SU-DHL-6 (cell line): ENCODE data around the gene HSPB1.

Experiments used
- H2AFZ ChIP-seq: fragments of 200-600 bp; sonication (generic); 2 replicates; pipeline ENCODE4 v1.6.1; 2014; ENCODE audit warnings: low read depth, mild to moderate bottlenecking, moderate library complexity, mixed read lengths, antibody characterized with exemption, low read length; ENCODE audit not compliant: severe bottlenecking
- H3F3A ChIP-seq: fragments of 200-600 bp; shearing (Covaris generic); 2 replicates; pipeline ENCODE4 v1.6.0; 2016; ENCODE audit warnings: antibody characterized with exemption, mild to moderate bottlenecking; ENCODE audit not compliant: insufficient read depth
- H3K27ac ChIP-seq: fragments of 200-600 bp; sonication (generic); 2 replicates; pipeline ENCODE4 v1.5.1; 2016; ENCODE audit warnings: low read depth, mild to moderate bottlenecking, low read length, moderate library complexity, mixed read lengths
- H3K27me3 ChIP-seq: fragments of 200-600 bp; sonication (generic), shearing (Covaris generic); 2 replicates; pipeline ENCODE4 v1.6.0; 2014; ENCODE audit warnings: mild to moderate bottlenecking, low read length
- H3K36me3 ChIP-seq: fragments of 200-600 bp; sonication (generic); 2 replicates; pipeline ENCODE4 v1.6.1; 2014; ENCODE audit warnings: mild to moderate bottlenecking, low read length, mixed read lengths
- H3K4me2 ChIP-seq: fragments of 300-600, 200-600 bp; shearing (Covaris generic), sonication (generic); 2 replicates; pipeline ENCODE4 v1.6.0; 2014; ENCODE audit warnings: low read length, low read depth, mild to moderate bottlenecking; ENCODE audit not compliant: poor library complexity, severe bottlenecking
- H3K4me3 ChIP-seq: fragments of 200-600 bp; sonication (generic); 2 replicates; pipeline ENCODE4 v1.5.1; 2014; ENCODE audit warnings: antibody characterized with exemption, low read length, mild to moderate bottlenecking, mixed read lengths; ENCODE audit not compliant: insufficient read depth, poor library complexity, severe bottlenecking
- H3K79me2 ChIP-seq: fragments of 200-600 bp; sonication (generic); 2 replicates; pipeline ENCODE4 v1.6.1; 2014; ENCODE audit warnings: mild to moderate bottlenecking, low read length, moderate library complexity; ENCODE audit not compliant: insufficient read depth
- H3K9ac ChIP-seq: fragments of 200-600 bp; sonication (generic); 2 replicates; pipeline ENCODE4 v1.7.0; 2014; ENCODE audit warnings: mild to moderate bottlenecking, low read length
- H3K9me2 ChIP-seq: fragments of 200-600 bp; sonication (generic); replicated peaks from 2 replicates; pipeline ENCODE4 v1.6.1; 2014; ENCODE audit warnings: low read length; ENCODE audit not compliant: insufficient read depth
- H3K9me3 ChIP-seq: fragments of 200-600 bp; sonication (generic); 2 replicates; pipeline ENCODE4 v1.6.1; 2014; ENCODE audit warnings: low read length, mixed read lengths; ENCODE audit not compliant: insufficient read depth
- H4K20me1 ChIP-seq: fragments of 200-600 bp; sonication (generic); 2 replicates; pipeline ENCODE4 v1.6.1; 2014; ENCODE audit warnings: low read depth, mild to moderate bottlenecking, antibody characterized with exemption, low read length, moderate library complexity, mixed read lengths
- EZH2phosphoT487 ChIP-seq: fragments of 200-600 bp; sonication (generic), shearing (Covaris generic); conservative IDR thresholded peaks from 2 replicates; pipeline ENCODE4 v1.6.1; 2018; ENCODE audit warnings: mild to moderate bottlenecking, antibody characterized with exemption, low read length, moderate library complexity, mixed read lengths
- TF ChIP-seq, protein P1 (sequence below): fragments of 200-600 bp; sonication (generic); IDR thresholded peaks from one replicate; pipeline ENCODE4 v1.5.1; 2017; ENCODE audit warnings: antibody characterized with exemption, mild to moderate bottlenecking, low read length, moderate library complexity; ENCODE audit not compliant: insufficient read depth, poor library complexity, severe bottlenecking

The HSPB1 gene

DNA sequence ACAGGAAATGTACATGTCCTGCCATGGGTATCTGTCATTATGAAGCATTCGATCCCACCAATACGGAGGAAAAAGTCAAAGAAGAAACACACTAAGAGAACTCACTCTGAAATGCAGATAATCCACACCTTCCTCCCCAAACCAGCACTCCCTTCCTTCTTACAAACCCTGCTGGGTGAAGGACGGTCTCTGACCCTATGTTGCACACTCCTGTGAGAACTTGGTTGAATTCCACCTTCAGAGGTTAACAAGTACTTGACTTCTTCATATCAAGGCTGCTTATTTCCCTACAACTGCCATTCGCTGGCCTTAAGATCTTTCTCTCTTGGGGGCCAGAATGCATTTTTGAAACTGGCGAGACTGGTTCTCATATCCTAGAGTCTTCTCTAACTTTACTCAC, 39.7 kb downstream of the HSPB1 start:
- TF ChIP-seq, protein P1, sequence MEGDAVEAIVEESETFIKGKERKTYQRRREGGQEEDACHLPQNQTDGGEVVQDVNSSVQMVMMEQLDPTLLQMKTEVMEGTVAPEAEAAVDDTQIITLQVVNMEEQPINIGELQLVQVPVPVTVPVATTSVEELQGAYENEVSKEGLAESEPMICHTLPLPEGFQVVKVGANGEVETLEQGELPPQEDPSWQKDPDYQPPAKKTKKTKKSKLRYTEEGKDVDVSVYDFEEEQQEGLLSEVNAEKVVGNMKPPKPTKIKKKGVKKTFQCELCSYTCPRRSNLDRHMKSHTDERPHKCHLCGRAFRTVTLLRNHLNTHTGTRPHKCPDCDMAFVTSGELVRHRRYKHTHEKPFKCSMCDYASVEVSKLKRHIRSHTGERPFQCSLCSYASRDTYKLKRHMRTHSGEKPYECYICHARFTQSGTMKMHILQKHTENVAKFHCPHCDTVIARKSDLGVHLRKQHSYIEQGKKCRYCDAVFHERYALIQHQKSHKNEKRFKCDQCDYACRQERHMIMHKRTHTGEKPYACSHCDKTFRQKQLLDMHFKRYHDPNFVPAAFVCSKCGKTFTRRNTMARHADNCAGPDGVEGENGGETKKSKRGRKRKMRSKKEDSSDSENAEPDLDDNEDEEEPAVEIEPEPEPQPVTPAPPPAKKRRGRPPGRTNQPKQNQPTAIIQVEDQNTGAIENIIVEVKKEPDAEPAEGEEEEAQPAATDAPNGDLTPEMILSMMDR = no peak
- Histone ChIP-seq H3K9ac (no peak overlapping the region), H3K79me2 (peaks cover 98% of the 10 kb centered on the region), H3K9me2 (no peaks in the 10 kb centered on the region), H3K36me3 (peaks cover 25% of the 10 kb centered on the region; the same call in 1 of the 2 replicates), H3K9me3 (no peaks in the 10 kb centered on the region), H3K27ac (no peak overlapping the region), H2AFZ (no peak overlapping the region), H4K20me1 (peaks cover 29% of the 10 kb centered on the region), H3K27me3 (no peaks in the 10 kb centered on the region), H3F3A (0 out of 2 replicates have a peak, but pooled peaks cover 4% of the 10 kb centered on the region), H3K4me2 (no peak overlapping the region), H3K4me3 (no peak overlapping the region)

- H4K20me1 ChIP-seq = peaks cover 26% of the 10 kb centered on the region
- H3F3A ChIP-seq = 0 out of 2 replicates have a peak, but pooled peaks cover 4% of the 10 kb centered on the region
Measured at GRCh38 chr7:76343294-76343930, 40.9 kb downstream of the HSPB1 start.

GRCh38 chr7:76343931-76344321, 41.5 kb downstream of the HSPB1 start:
- TF ChIP-seq, protein P1 = no peak
- no peak for TF ChIP-seq EZH2phosphoT487
- Histone ChIP-seq H3K9me3 (no peaks in the 10 kb centered on the region), H3K27me3 (no peaks in the 10 kb centered on the region), H3K4me3 (no peak overlapping the region), H3K27ac (no peak overlapping the region), H4K20me1 (peaks cover 21% of the 10 kb centered on the region), H3K9ac (no peak overlapping the region), H2AFZ (no peak overlapping the region), H3K36me3 (peaks cover 28% of the 10 kb centered on the region; the same call in 1 of the 2 replicates), H3F3A (0 out of 2 replicates have a peak, but pooled peaks cover 4% of the 10 kb centered on the region), H3K4me2 (no peak overlapping the region), H3K79me2 (peaks cover 98% of the 10 kb centered on the region), H3K9me2 (no peaks in the 10 kb centered on the region)

More at GRCh38 chr7:76343294-76343930, 40.9 kb downstream of the HSPB1 start:
- peaks cover 98% of the 10 kb centered on the region for H3K79me2 ChIP-seq
- H3K27ac ChIP-seq = no peak overlapping the region
- H3K4me3 ChIP-seq = no peak overlapping the region
- no peak overlapping the region for H2AFZ ChIP-seq
- no peak overlapping the region for H3K4me2 ChIP-seq
- H3K9ac ChIP-seq = no peak overlapping the region
- H3K9me2 ChIP-seq = no peaks in the 10 kb centered on the region
- no peak for TF ChIP-seq EZH2phosphoT487
- TF ChIP-seq, protein P1 = no peak
- no peaks in the 10 kb centered on the region for H3K27me3 ChIP-seq
- H3K9me3 ChIP-seq = no peaks in the 10 kb centered on the region
- peaks cover 28% of the 10 kb centered on the region; the same call in 1 of the 2 replicates for H3K36me3 ChIP-seq
